ENCODE data around the gene RGS6. TPM values are rescaled to one million over a fixed set of nuclear protein-coding genes. Genes with fewer than 3 reads are reported as not detected.

The RGS6 gene
- total RNA-seq, 2 experiments from 2014 or later, result 0.39 to 0.57 TPM

- Mint-ChIP-seq H3K36me3 (ENCODE audit: low read depth) (no peaks in the 10 kb centered on the region), H3K9me3 (ENCODE audit: low read depth) (no peaks in the 10 kb centered on the region), H3K27me3 (peaks cover 16% of the 10 kb centered on the region), H3K4me3 (no peak overlapping the region), H3K27ac (no peak overlapping the region), H3K4me1 (no peaks in the 10 kb centered on the region)
- no peak for ATAC-seq
- DNase-seq, result no peak
- intact Hi-C loops (cut with DNase I, micrococcal nuclease), result no loop called here
- POLR2A ChIA-PET, result no interaction called here
- CTCF ChIA-PET, result interaction anchor here (0.6 to 0.7 kb wide), 2 partner anchors 21 to 111 kb away, joined by 3 read pairs; no protein-coding TSS in a partner anchor
These were observed 125.6 kb downstream of the RGS6 start for GRCh38 chr14:72057701-72058285.

GRCh38 chr14:72060460-72060859 lies 128.2 kb downstream of the RGS6 start:
- no peaks in the 10 kb centered on the region for H3K4me1 Mint-ChIP-seq
- no peak for DNase-seq
- peaks cover 7% of the 10 kb centered on the region for H3K27me3 Mint-ChIP-seq
- H3K4me3 Mint-ChIP-seq, result no peak overlapping the region
- ChIA-PET POLR2A (no interaction called here), CTCF (interaction anchor here (0.8 to 1.2 kb wide), 2 partner anchors 10 to 11 kb away, joined by 3 to 5 read pairs; no protein-coding TSS in a partner anchor)
- ATAC-seq, result no peak
- no peaks in the 10 kb centered on the region for H3K9me3 Mint-ChIP-seq (ENCODE audit: low read depth)
- intact Hi-C loops (cut with DNase I, micrococcal nuclease), result no loop called here
- no peaks in the 10 kb centered on the region for H3K36me3 Mint-ChIP-seq (ENCODE audit: low read depth)
- H3K27ac Mint-ChIP-seq, result no peak overlapping the region

- Mint-ChIP-seq H3K27me3 (peaks cover 8% of the 10 kb centered on the region), H3K4me1 (no peaks in the 10 kb centered on the region), H3K9me3 (ENCODE audit: low read depth) (no peaks in the 10 kb centered on the region), H3K27ac (no peak overlapping the region), H3K4me3 (no peak overlapping the region), H3K36me3 (ENCODE audit: low read depth) (no peaks in the 10 kb centered on the region)
- CTCF ChIA-PET, result interaction anchor here (1.2 kb wide), 1 partner anchor 10 kb away, joined by 5 read pairs; no protein-coding TSS in a partner anchor
- POLR2A ChIA-PET, result no interaction called here
- ATAC-seq (no peak), DNase-seq (no peak)
- intact Hi-C loops (cut with DNase I, micrococcal nuclease), result no loop called here
These were observed 128.7 kb downstream of the RGS6 start for GRCh38 chr14:72060917-72061316.

- ATAC-seq, result no peak
- H3K4me1 Mint-ChIP-seq, result no peaks in the 10 kb centered on the region
- H3K36me3 Mint-ChIP-seq (ENCODE audit: low read depth), result no peaks in the 10 kb centered on the region
- H3K9me3 Mint-ChIP-seq (ENCODE audit: low read depth), result no peaks in the 10 kb centered on the region
- no peak overlapping the region for H3K4me3 Mint-ChIP-seq
- no peak for DNase-seq
- peaks cover 7% of the 10 kb centered on the region for H3K27me3 Mint-ChIP-seq
- ChIA-PET CTCF (no interaction called here), POLR2A (no interaction called here)
- no peak overlapping the region for H3K27ac Mint-ChIP-seq
- intact Hi-C loops (cut with DNase I, micrococcal nuclease), result no loop called here
These were observed 129.5 kb downstream of the RGS6 start for GRCh38 chr14:72061718-72062117.

GRCh38 chr14:72063761-72064282 lies 131.6 kb downstream of the RGS6 start:
- Mint-ChIP-seq H3K27ac (no peak overlapping the region), H3K36me3 (ENCODE audit: low read depth) (no peaks in the 10 kb centered on the region), H3K4me3 (no peak overlapping the region), H3K27me3 (peaks cover 7% of the 10 kb centered on the region), H3K9me3 (ENCODE audit: low read depth) (no peaks in the 10 kb centered on the region), H3K4me1 (no peaks in the 10 kb centered on the region)
- intact Hi-C loops (cut with DNase I, micrococcal nuclease), result no loop called here
- POLR2A ChIA-PET, result no interaction called here
- CTCF ChIA-PET, result interaction anchor here (1.5 kb wide), 1 partner anchor 40 kb away, joined by 4 read pairs; no protein-coding TSS in a partner anchor
- ATAC-seq (no peak), DNase-seq (no peak)

GRCh38 chr14:72064501-72064900 lies 132.3 kb downstream of the RGS6 start:
- no peak overlapping the region for H3K27ac Mint-ChIP-seq
- H3K4me3 Mint-ChIP-seq, result no peak overlapping the region
- no peaks in the 10 kb centered on the region for H3K9me3 Mint-ChIP-seq (ENCODE audit: low read depth)
- no peak for DNase-seq
- no peaks in the 10 kb centered on the region for H3K36me3 Mint-ChIP-seq (ENCODE audit: low read depth)
- no peaks in the 10 kb centered on the region for H3K4me1 Mint-ChIP-seq
- ATAC-seq, result no peak
- ChIA-PET POLR2A (no interaction called here), CTCF (no interaction called here)
- intact Hi-C loops (cut with DNase I, micrococcal nuclease), result no loop called here
- peaks cover 7% of the 10 kb centered on the region for H3K27me3 Mint-ChIP-seq

GRCh38 chr14:72070458-72070857 lies 138.2 kb downstream of the RGS6 start:
- CTCF ChIA-PET, result interaction anchor here (0.6 to 1.2 kb wide), 2 partner anchors 10 to 23 kb away, joined by 4 to 5 read pairs; no protein-coding TSS in a partner anchor
- H3K4me1 Mint-ChIP-seq, result no peaks in the 10 kb centered on the region
- intact Hi-C loops (cut with DNase I, micrococcal nuclease), result no loop called here

GRCh38 chr14:72075649-72076334 lies 143.6 kb downstream of the RGS6 start:
- Mint-ChIP-seq H3K4me3 (no peak overlapping the region), H3K27ac (no peak overlapping the region), H3K9me3 (ENCODE audit: low read depth) (no peaks in the 10 kb centered on the region), H3K27me3 (peaks cover 5% of the 10 kb centered on the region), H3K36me3 (ENCODE audit: low read depth) (no peaks in the 10 kb centered on the region), H3K4me1 (no peaks in the 10 kb centered on the region)
- DNase-seq (no peak), ATAC-seq (no peak)
- ChIA-PET POLR2A (no interaction called here), CTCF (interaction anchor here (1.2 kb wide), 1 partner anchor 51 kb away, joined by 4 read pairs; no protein-coding TSS in a partner anchor)
- intact Hi-C loops (cut with DNase I, micrococcal nuclease), result no loop called here

More at GRCh38 chr14:72070458-72070857, 138.2 kb downstream of the RGS6 start:
- no peak for DNase-seq
- peaks cover 2% of the 10 kb centered on the region for H3K27me3 Mint-ChIP-seq
- no peak overlapping the region for H3K27ac Mint-ChIP-seq
- H3K9me3 Mint-ChIP-seq (ENCODE audit: low read depth), result no peaks in the 10 kb centered on the region
- no peak for ATAC-seq
- no peak overlapping the region for H3K4me3 Mint-ChIP-seq
- POLR2A ChIA-PET, result no interaction called here
- H3K36me3 Mint-ChIP-seq (ENCODE audit: low read depth), result no peaks in the 10 kb centered on the region

- Mint-ChIP-seq H3K27ac (no peak overlapping the region), H3K4me3 (no peak overlapping the region), H3K36me3 (ENCODE audit: low read depth) (no peaks in the 10 kb centered on the region), H3K9me3 (ENCODE audit: low read depth) (no peaks in the 10 kb centered on the region), H3K4me1 (no peaks in the 10 kb centered on the region), H3K27me3 (peaks cover 12% of the 10 kb centered on the region)
- ChIA-PET CTCF (interaction anchor here (0.5 kb wide), 1 partner anchor 824 kb away, joined by 3 read pairs; no protein-coding TSS in a partner anchor), POLR2A (no interaction called here)
- no peak for DNase-seq
- ATAC-seq, result no peak
- intact Hi-C loops (cut with DNase I, micrococcal nuclease), result no loop called here
These were observed 148.9 kb downstream of the RGS6 start for GRCh38 chr14:72081137-72081536.

- POLR2A ChIA-PET, result no interaction called here
- Mint-ChIP-seq H3K4me1 (no peaks in the 10 kb centered on the region), H3K27me3 (peaks cover 12% of the 10 kb centered on the region), H3K36me3 (ENCODE audit: low read depth) (no peaks in the 10 kb centered on the region), H3K27ac (no peak overlapping the region), H3K4me3 (no peak overlapping the region), H3K9me3 (ENCODE audit: low read depth) (no peaks in the 10 kb centered on the region)
- no peak for DNase-seq
- ATAC-seq, result no peak
- intact Hi-C loops (cut with DNase I, micrococcal nuclease), result no loop called here
- CTCF ChIA-PET, result interaction anchor here (0.9 kb wide), 1 partner anchor 8 kb away, joined by 4 read pairs; no protein-coding TSS in a partner anchor
These were observed 152.7 kb downstream of the RGS6 start for GRCh38 chr14:72084935-72085334.

GRCh38 chr14:72089625-72090024 lies 157.4 kb downstream of the RGS6 start:
- POLR2A ChIA-PET, result no interaction called here
- no peak overlapping the region for H3K4me3 Mint-ChIP-seq
- no peaks in the 10 kb centered on the region for H3K36me3 Mint-ChIP-seq (ENCODE audit: low read depth)
- CTCF ChIA-PET, result no interaction called here
- DNase-seq, result no peak
- peaks cover 2% of the 10 kb centered on the region for H3K4me1 Mint-ChIP-seq
- H3K27me3 Mint-ChIP-seq, result peaks cover 7% of the 10 kb centered on the region
- no peak overlapping the region for H3K27ac Mint-ChIP-seq
- ATAC-seq, result no peak
- intact Hi-C loops (cut with DNase I, micrococcal nuclease), result no loop called here
- no peaks in the 10 kb centered on the region for H3K9me3 Mint-ChIP-seq (ENCODE audit: low read depth)
